ENCODE data around the gene CUZD1.
"Not testable (repeated sequence)": the region's sequence is repeated elsewhere in the genome, so short reads cannot be mapped to it uniquely, and the experiment has no call there.

GRCh38 chr10:122868768-122869167 lies 23.1 kb upstream of the CUZD1 start:
- TF ChIP-seq, protein P1, sequence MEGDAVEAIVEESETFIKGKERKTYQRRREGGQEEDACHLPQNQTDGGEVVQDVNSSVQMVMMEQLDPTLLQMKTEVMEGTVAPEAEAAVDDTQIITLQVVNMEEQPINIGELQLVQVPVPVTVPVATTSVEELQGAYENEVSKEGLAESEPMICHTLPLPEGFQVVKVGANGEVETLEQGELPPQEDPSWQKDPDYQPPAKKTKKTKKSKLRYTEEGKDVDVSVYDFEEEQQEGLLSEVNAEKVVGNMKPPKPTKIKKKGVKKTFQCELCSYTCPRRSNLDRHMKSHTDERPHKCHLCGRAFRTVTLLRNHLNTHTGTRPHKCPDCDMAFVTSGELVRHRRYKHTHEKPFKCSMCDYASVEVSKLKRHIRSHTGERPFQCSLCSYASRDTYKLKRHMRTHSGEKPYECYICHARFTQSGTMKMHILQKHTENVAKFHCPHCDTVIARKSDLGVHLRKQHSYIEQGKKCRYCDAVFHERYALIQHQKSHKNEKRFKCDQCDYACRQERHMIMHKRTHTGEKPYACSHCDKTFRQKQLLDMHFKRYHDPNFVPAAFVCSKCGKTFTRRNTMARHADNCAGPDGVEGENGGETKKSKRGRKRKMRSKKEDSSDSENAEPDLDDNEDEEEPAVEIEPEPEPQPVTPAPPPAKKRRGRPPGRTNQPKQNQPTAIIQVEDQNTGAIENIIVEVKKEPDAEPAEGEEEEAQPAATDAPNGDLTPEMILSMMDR (IDR thresholded peaks at IDR 0.05; ENCODE audit: insufficient read depth, low read length): not testable (repeated sequence)
- TF ChIP-seq SPI1 (IDR thresholded peaks at IDR 0.05; ENCODE audit: borderline replicate concordance, low read depth); GABPA (IDR thresholded peaks at IDR 0.05; ENCODE audit: low read depth): not testable (repeated sequence)
- TF ChIP-seq, protein P2, sequence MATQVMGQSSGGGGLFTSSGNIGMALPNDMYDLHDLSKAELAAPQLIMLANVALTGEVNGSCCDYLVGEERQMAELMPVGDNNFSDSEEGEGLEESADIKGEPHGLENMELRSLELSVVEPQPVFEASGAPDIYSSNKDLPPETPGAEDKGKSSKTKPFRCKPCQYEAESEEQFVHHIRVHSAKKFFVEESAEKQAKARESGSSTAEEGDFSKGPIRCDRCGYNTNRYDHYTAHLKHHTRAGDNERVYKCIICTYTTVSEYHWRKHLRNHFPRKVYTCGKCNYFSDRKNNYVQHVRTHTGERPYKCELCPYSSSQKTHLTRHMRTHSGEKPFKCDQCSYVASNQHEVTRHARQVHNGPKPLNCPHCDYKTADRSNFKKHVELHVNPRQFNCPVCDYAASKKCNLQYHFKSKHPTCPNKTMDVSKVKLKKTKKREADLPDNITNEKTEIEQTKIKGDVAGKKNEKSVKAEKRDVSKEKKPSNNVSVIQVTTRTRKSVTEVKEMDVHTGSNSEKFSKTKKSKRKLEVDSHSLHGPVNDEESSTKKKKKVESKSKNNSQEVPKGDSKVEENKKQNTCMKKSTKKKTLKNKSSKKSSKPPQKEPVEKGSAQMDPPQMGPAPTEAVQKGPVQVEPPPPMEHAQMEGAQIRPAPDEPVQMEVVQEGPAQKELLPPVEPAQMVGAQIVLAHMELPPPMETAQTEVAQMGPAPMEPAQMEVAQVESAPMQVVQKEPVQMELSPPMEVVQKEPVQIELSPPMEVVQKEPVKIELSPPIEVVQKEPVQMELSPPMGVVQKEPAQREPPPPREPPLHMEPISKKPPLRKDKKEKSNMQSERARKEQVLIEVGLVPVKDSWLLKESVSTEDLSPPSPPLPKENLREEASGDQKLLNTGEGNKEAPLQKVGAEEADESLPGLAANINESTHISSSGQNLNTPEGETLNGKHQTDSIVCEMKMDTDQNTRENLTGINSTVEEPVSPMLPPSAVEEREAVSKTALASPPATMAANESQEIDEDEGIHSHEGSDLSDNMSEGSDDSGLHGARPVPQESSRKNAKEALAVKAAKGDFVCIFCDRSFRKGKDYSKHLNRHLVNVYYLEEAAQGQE (IDR thresholded peaks at IDR 0.05; ENCODE audit: insufficient replicate concordance, low read depth): not testable (repeated sequence)
